Fibroblast of skin of right quadriceps (primary cell): ENCODE data around the gene CCL27.
"Not testable (repeated sequence)": the region's sequence is repeated elsewhere in the genome, so short reads cannot be mapped to it uniquely, and the experiment has no call there.

Source experiments
- DNase-seq: peaks from one replicate; pipeline ENCODE4 v3.0.0-alpha.2; 2013

Gene CCL27

DNA sequence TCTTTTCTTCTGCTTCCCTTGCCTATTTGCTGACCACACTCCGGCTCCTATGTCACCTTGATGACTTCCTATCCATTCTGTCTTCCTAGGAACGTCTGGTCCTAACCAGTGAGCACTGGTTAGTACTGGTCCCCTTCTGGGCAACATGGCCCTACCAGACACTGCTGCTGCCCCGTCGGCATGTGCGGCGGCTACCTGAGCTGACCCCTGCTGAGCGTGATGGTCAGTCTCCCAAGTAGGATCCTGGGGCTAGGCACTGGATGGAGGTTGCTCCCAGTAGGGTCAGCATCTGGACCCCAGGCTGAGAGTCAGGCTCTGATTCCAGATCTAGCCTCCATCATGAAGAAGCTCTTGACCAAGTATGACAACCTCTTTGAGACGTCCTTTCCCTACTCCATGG lies 13.8 kb downstream of the CCL27 start:
- DNase-seq: no peak

DNA sequence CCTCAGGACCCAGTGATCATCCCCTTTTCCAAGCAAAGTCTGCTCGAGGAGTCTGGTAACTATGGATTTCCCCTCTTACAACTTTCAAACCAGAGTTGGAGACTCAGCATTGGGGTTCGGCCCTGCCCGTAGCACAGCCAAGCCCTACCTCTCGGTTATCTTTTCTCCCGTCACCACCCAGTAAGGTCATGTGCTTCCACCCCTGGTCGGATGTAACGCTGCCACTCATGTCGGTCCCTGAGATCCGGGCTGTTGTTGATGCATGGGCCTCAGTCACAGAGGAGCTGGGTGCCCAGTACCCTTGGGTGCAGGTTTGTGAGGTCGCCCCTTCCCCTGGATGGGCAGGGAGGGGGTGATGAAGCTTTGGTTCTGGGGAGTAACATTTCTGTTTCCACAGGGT lies 14.8 kb downstream of the CCL27 start:
- no peak for DNase-seq

DNA sequence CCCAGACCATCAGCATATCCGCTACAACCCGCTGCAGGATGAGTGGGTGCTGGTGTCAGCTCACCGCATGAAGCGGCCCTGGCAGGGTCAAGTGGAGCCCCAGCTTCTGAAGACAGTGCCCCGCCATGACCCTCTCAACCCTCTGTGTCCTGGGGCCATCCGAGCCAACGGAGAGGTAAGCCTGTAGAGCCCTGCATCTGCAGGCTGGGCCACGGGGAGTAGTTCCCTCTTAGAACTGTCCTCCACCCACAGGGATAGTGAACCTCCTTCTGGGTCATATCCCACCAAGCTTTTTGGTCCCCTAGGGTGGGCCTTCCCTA lies 15.4 kb downstream of the CCL27 start:
- no peak for DNase-seq

DNA sequence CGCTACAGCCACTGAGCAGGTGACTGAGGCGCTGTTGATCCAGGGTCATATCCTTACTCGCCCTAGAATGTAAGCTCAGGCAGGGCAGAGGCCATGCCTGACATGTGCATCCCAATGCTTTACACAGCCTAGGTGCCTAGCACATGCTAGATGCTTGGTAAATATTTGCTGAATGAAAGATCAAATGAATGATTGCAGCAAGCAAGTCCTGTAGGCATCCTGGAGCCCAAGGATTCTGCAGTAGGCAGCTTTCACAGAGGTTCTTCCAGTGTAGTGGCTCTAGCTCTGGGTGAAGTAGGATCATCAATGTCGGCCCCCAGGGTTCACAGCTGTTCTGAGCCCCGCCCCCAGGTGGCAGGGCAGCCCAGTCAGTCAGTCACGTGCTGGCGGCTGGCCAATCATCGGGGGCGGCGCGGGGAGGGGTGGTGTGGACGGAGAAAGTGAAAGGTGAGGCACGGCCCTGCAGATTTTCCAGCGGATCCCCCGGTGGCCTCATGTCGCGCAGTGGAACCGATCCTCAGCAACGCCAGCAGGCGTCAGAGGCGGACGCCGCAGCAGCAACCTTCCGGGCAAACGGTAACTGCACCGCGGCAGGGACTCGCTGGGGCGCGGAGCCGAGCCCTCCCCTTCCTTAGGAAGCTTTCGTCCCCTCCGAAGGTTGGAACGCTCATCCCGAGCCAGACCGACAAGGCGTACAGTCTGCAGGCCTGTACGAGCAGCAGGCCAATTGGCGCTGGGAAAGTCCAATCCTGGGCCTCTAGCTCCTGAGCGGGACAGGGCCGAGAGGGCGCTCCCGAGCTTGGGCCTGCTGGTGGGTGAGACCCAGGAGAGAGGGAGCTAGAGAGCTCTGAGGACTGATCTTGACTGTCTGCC lies 16.0 kb downstream of the CCL27 start, which contains the start of gene GALT:
TSS of gene GALT (plus strand) at position 465 of the 873 bp plus-strand sequence. CDS start at position 495, 30 bp downstream.
- peak; percentile 83 for DNase-seq

DNA sequence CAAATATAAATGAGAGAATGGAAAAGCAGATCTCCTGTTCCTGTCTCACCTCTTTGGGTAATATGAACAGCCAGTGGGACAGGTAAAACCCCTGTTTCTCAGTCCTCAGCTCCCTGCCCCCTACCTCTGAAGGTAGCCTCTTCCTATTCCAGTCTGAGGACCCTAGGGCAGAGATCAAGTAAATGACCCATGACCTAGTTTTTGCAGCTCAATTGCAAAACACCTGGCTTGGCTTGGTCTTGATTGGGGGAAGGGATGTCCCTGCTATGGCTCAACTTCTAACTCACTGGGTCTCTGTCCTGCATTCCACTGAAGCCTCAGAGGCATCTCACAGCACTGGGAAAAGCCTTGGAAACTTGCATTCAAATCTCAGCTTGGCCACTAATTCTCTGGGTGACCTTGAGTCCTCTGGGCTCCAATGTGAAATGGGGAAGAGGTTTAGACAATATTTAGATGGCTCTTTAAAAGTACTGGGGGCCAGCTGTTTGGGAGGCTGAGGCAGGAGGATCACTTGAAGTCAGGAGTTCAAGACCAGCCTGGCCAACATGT lies 17.6 kb downstream of the CCL27 start:
- DNase-seq: peak; percentile 6

DNA sequence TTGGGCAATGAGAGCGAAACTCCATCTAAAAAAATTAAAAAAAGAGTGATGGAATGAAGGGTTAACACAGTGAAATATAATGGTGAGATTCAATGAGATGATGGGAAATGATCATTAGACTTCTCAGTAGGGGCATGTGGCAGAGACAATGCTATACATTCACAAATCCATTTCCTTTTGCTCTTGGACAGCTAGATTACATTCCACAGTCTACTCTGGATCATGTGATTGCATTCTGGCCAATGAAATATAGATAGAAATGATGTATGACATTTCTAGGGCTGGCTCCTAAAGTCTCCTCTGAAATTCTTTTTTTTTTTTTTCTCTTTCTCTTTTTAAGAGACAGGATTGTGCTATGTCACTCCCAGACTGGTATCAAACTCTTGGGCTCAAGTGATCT lies 19.8 kb downstream of the CCL27 start:
- DNase-seq: peak; percentile 10

DNA sequence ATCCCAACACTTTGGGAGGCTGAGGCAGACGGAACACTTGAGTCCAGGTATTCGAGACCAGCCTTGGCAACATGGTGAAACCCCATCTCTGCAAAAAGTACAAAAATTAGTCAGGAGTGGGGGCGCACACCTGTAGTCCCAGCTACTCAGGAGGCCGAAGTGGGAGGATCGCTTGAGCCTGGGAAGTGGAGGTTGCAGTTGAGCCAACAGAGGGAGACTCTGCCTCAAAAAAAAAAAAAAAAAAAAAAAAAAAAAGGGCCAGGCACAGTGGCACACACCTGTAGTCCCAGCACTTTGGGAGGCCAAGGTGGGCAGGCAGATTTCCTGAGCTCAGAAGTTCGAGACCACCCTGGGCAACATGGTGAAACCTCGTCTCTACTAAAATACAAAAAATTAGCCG lies 23.1 kb downstream of the CCL27 start:
- DNase-seq: not testable (repeated sequence)

DNA sequence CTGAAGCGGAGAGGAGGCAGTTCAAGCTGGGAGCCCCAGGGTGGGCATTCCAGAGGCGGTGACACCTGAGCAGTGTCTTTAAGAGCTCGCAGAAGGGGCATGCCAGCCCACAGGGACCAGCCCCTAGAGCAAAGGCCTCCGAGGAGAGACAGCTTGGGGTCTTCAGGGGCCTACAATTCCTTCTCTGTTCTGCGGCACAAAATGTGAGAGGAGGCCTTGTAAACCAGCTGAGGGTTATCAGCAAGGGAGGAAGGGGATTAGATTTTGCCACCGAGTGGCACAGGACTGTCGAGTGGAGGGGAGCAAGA lies 24.4 kb downstream of the CCL27 start:
- no peak for DNase-seq

DNA sequence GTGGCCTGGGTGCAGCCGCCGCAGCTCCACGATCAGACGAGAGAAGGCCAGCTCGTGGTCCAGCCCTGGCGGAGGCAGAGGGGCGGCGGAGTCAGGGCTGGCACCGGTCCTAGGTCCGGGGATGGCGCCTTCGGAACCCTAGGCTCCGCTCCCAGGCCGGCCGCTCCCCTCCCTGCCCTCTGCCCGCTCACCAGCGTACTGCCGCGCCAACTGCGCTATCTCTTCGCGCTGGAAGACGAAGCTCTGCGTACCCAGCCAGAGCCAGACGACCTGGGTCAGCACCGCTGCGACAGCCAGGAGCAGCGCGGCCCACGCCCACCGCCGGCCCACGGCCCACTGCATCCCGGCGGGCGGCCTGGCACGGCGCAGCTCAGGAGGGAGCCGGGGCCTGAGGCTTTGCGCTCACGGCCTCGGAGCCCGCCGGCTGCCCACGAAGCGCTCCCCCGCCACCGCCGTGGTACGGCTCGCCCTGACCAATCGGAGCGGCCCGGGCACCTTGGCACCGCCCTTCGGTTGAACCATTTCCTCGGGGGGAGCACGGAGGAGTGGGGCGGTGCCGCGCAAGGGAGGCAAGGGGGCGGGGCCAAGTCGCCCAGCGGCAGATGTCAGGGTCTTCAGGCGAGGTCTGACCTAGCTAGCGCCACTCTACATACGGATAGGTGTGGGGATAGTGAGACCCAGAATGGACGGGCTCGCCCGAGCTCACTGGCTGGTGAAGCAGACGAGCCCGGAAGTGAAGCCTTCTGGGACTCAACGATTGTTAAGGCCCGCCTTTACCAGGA lies 24.9 kb downstream of the CCL27 start, which contains the start of gene SIGMAR1:
TSS of gene SIGMAR1 (minus strand) at position 432 of the 782 bp plus-strand sequence. CDS start at position 342, 90 bp downstream.
- peak; percentile 95 for DNase-seq

DNA sequence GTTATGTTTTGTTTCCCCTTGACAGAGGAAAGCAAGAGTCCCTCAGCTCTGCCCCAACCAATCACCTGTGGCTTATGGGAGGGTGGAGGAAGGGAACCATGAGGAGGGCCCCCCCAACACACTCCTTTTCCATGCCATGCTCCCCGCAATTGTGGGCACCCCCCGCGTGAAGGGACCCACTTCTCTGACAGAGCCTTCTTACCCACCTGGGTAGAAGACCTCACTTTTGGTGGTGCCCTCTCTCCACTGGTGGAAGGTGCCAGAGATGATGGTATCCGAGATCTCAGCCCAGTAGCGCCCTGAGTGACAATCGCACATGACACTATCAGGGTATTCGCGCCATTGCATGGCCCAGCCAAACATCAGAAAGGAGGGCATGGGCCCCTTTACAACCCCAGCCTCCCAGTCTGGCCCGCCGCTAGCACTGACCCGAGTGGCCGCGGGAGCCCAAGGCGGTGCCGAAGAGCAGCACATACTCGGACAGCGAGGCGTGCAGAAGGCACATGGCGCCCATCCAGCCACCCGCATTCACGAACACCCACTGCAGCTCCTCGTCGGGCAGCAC lies 25.6 kb downstream of the CCL27 start:
- DNase-seq: no peak

DNA sequence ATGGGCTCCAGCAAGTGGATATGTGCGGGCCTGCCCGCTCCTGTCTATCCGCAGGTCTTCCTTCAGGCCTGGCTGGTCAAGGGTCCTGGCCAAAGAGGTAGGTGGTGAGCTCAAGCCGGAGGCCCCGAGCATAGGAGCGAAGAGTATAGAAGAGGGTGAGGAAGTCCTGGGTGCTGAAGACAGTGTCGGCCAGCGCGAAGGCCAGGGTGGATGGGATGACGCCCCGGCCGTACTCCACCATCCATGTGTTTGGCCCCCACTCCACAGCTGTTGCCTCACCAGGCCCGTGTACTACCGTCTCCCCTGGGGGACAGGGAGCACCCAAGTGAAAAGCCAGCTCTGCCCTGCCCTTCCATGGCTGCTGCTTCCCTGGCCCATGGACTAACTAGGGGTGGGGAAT lies 26.9 kb downstream of the CCL27 start:
- DNase-seq: no peak

DNA sequence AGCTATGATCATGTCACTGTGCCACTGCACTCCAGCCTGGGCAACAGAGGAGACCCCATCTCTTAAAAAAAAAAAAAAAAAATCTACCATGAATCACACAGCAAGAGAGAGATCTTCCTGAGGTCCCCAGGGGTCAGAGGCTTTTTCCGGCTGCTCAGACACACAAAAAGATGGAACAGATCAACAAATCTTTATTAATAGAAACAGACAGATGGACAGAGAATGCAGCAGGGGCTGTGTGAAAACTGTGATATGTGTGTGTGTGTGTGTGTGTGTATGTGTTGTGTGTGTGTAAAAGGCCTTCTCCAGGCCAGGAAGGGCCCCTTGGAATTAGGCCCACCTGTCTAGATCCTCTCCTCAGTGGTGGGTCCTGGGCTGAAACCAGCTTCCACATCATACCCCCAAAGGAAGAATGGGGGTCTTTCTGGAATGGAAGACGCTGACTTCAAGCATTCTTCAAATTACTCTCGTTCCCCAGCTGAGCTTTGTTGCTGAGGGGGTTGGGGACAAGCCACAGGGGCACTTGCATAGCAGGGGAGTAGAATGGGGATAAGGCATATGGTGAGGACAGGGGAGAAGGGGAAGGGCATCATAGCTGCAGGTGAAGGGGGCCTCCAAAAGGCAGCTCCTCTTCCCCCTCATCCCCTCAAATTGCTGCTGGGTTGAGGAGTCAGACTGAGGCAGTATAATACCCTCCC lies 27.8 kb downstream of the CCL27 start:
- no peak for DNase-seq

DNA sequence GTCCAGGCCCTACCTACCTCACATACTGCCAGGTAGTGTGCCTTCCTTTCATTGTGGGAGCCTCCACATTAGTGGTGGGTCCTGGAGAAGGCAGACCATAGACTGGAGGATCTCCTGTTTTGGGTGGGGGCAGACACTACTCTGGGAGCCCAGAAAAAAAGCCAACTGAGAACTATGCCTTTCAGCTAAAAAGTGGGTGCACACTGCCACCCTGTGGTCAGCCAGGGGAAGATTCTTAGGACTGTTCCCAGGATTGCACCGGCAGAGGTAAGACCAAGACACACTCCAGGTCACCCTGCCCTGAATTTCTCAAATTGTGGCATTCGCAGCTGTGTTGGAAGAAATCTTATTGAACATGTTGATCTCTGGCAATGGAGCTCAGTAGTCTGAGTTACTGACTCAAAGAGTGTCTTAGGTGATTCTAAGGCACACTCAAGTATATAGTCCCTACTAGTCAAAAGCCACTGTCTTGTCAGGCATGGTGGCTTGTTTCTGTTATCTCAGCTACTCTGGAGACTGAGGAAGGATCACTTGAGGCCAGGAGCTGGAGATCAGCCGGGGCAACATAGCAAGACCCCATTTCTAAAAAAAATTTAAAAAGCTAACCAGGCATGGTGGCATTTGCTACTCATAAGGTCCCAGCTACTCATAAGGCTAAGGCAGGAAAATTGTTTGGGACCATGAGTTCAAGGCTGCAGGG lies 28.5 kb downstream of the CCL27 start:
- peak; percentile 54 for DNase-seq

DNA sequence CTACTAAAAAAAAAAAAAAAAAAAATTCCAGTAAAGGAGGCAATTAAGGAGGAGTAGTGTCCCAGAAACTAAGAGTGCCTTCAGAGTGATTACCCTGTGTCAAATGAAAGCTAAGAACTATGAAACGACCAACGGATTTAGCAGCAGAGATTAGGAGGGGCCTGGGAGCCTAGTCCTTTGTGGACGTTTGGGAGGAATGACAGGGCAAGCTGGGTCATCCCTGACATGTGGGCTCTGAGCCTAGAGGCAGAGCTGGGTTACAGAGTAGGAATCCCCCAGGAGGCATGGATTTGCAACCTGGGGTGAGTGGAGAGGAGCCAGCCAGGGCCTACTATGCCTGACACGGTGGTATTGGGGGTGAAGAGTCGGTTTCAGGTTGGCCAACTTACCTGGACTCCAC lies 29.3 kb downstream of the CCL27 start:
- DNase-seq: no peak

DNA sequence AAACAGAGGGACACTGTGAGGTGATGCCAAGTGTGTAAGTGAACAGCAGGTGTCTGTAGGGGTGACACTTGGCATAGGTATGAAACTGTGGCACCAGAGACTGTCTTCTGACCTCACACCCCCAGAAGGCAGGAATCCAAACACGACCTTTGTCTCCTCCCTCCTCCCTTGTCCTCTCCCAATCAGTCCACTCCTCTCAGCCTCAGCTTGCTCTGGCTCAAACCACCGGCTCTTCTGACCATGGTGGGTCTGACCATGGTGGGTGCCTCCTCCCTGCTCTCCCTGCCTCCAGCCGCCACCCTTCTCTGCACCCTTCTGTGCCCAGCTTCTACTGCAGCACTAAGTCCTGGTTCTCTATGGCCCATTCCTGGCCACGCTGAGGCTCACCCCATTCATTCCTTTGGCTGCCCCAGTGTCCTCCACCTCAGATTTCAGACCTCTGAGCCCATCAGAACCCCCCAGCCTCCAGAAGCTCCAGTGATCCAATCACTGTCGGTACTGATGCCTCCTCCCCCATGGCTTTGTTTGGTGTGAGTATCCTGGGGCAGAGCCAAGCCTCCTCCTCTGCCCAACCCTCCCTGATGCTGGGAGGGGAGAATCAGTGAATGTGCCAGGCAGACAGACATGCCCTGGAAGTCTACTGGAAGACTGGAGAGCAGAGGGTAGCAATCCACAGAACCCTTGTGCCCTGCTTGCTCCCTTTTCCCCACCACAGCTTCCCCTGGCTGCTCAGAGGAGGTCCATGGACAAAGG lies 31.9 kb downstream of the CCL27 start:
- no peak for DNase-seq

DNA sequence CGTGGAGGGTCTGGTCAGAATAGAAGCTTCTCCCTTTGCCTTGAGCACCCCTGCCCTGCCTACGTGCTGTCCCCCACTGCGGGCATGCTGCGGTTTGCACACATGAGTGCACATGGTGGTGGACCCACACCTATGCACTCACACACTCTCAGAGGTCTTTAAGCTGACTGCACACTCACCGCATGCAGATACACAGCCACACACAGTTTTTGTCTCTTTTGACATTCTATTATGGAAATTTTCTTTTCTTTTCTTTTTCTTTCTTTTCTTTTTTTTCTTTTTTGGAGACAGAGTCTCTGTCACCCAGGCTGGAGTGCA lies 33.0 kb downstream of the CCL27 start:
- DNase-seq: no peak

DNA sequence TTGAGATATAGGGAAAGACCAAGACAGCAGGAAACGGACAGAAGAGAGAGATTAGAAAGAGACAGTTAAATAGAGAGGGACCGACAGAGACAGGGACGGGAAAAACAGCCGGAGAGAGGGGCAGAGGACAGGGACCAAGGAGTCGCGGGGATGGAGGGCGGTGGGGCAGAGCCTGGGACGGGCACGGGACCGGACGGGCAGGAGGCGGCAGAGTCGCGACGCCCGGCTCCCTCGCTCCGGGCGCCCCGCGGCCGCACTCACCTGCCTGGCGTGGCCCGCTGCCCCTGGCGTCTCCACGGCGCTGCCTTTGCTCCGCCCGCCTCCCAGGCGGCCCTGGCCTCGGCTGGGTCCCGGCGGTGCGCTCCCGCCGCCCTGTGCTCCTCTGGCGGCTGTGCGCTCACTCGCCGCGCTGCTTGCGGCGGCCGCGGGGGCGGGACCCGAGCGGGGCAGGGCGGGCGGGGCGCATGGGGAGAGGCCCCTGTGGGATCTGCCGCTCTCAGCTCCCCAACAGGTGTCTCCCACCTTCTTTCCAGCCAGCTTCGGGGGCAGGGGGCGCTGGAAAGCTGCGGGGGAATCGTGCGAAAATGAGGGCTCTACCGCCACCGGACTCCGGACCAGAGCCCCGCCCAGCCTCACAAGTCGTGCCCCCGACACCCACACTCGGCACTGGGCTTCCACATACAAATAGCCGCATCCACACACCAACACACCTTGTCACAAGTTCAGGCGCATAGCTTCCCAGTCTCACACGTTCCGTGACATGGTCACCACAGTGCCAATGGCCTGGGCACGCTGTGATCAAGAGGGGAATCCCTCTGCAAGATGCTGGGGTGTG lies 33.6 kb downstream of the CCL27 start, which contains the start of gene ARID3C:
TSS of gene ARID3C (minus strand) at position 411 of the 835 bp plus-strand sequence. CDS start 1,052 bp downstream, outside the sequence.
- no peak for DNase-seq

DNA sequence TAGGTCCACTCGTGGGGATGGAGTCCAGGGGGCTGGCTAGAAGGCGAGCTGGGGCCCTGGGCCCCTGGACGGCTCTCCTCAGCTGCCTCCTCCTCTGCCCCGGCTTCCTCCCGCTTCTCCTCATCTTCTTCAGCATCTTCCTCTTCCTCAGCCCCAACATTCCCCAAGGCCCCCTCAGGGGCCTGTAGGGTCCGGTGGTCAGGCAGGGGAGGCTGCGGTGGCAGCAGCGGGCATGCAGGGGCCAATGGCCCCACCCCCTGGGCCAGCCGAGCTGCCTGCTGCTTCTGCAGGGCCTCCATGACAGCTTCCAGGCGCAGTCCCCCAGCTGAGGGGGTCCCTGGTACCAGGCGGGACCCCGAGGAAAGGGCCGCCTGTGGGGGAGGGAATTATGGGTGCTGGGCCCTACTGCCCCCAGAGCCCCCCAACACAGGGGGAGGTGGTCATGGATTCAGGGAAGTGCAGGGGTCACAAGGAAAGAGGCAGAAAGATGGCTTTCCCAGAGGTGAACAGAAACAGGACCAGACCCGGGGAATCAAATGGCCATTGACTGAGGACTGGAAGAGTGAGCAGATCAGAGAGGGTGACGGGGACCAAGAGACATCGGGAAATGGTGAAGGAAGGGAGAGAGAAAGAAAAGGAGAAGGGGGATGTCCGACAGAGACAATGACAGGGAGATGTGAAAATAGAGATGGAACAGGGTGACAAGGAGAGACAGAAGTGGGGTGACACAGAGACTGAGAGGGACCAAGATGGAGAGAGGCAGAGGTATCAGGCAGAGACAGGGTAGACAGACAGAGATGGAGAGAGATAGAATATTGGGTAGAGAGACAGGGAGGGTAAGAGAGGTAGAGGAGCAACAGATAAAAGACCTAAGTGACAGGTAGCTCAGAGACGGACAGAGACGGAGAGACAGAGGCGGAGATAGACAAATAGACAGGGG lies 34.5 kb downstream of the CCL27 start:
- no peak for DNase-seq

DNA sequence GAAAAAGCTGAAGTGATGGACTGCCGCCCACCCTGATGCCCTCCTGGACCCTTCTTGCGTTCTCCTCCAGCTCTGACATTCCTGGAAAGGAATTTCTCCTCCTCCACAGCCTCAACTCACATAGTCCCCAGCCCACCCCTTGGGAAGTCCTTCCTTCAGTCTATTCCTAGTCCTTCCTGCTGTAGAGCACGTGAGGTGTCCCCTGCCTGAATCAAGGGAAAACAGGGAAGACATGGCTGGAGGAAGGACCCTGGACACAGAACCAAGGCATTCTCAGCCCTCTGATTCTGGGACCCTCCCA lies 37.3 kb downstream of the CCL27 start:
- no peak for DNase-seq
